ENCODE results near the gene GLMP. TPM values are rescaled to one million over a fixed set of nuclear protein-coding genes. Genes with fewer than 3 reads are reported as not detected.

The GLMP gene
- total RNA-seq, 1 experiment from 2014 or later, result 60.3 TPM

GRCh38 chr1:156244712-156245111 is 50.8 kb downstream of the GLMP start:
- CTCF ChIA-PET, result interaction anchor here (0.7 to 5.1 kb wide), 6 partner anchors 15 to 115 kb away, joined by 3 to 84 read pairs (median 4); no protein-coding TSS in a partner anchor
- peak overlapping the region; percentile 74 for H3K4me3 Mint-ChIP-seq

GRCh38 chr1:156244126-156244525 is 51.4 kb downstream of the GLMP start:
- DNase-seq (ENCODE audit: low spot score) (no peak), ATAC-seq (no peak)
- no peak overlapping the region for H3K27ac Mint-ChIP-seq
- CTCF ChIA-PET, result interaction anchor here (0.8 to 3.9 kb wide), 4 partner anchors 16 to 107 kb away, joined by 3 to 20 read pairs (median 4); no protein-coding TSS in a partner anchor
- no peaks in the 10 kb centered on the region for H3K9me3 Mint-ChIP-seq
- no peak overlapping the region for H3K4me3 Mint-ChIP-seq
- POLR2A ChIA-PET, result no interaction called here
- TF ChIP-seq ATF6 (CRISPR knock-in tag; IDR thresholded peaks at IDR 0.05) (no peak), ZBTB21 (CRISPR knock-in tag; IDR thresholded peaks at IDR 0.05; ENCODE audit: borderline replicate concordance) (no peak), CTCF (IDR thresholded peaks at IDR 0.05) (no peak), USF1 (CRISPR knock-in tag; IDR thresholded peaks at IDR 0.05) (no peak), TEAD1 (CRISPR knock-in tag; IDR thresholded peaks at IDR 0.05) (no peak), CBFB (CRISPR knock-in tag; IDR thresholded peaks at IDR 0.05; ENCODE audit: low read depth) (no peak), FOXK1 (CRISPR knock-in tag; IDR thresholded peaks at IDR 0.05) (no peak), NR3C1 (CRISPR knock-in tag; conservative IDR thresholded peaks at IDR 0.05; ENCODE audit: low read depth) (no peak), CREM (CRISPR knock-in tag; IDR thresholded peaks at IDR 0.05) (no peak), ZNF425 (CRISPR knock-in tag; conservative IDR thresholded peaks at IDR 0.05) (no peak), E2F4 (CRISPR knock-in tag; IDR thresholded peaks at IDR 0.05; ENCODE audit: borderline replicate concordance, low read depth) (no peak), ZNF512 (CRISPR knock-in tag; IDR thresholded peaks at IDR 0.05; ENCODE audit: borderline replicate concordance) (no peak), SP1 (CRISPR knock-in tag; conservative IDR thresholded peaks at IDR 0.05) (no peak), FOXJ3 (CRISPR knock-in tag; IDR thresholded peaks at IDR 0.05; ENCODE audit: borderline replicate concordance) (no peak), NR1H2 (CRISPR knock-in tag; IDR thresholded peaks at IDR 0.05) (no peak), FOXP1 (CRISPR knock-in tag; IDR thresholded peaks at IDR 0.05; ENCODE audit: borderline replicate concordance) (no peak), NFYB (CRISPR knock-in tag; conservative IDR thresholded peaks at IDR 0.05; ENCODE audit: low read depth) (no peak), ZNF232 (CRISPR knock-in tag; IDR thresholded peaks at IDR 0.05) (no peak), IRF2 (CRISPR knock-in tag; IDR thresholded peaks at IDR 0.05; ENCODE audit: borderline replicate concordance, low read depth) (no peak)
- peaks cover 22% of the 10 kb centered on the region for H3K4me1 Mint-ChIP-seq
- peaks cover 4% of the 10 kb centered on the region for H3K27me3 Mint-ChIP-seq (ENCODE audit: low read depth)
- peaks cover 4% of the 10 kb centered on the region; the same call in 1 of the 2 replicates for H3K36me3 Mint-ChIP-seq

More at GRCh38 chr1:156244712-156245111, 50.8 kb downstream of the GLMP start:
- POLR2A ChIA-PET, result interaction anchor here (0.6 kb wide), 1 partner anchor 104 kb away, joined by 4 read pairs; no protein-coding TSS in a partner anchor
- H3K9me3 Mint-ChIP-seq, result no peaks in the 10 kb centered on the region
- peaks cover 22% of the 10 kb centered on the region for H3K4me1 Mint-ChIP-seq
- no peak for ATAC-seq
- TF ChIP-seq IRF1 (CRISPR knock-in tag; IDR thresholded peaks at IDR 0.05), result no peak
- no peak for DNase-seq (ENCODE audit: low spot score)
- H3K27ac Mint-ChIP-seq, result peak overlapping the region; percentile 19; the same call in 1 of the 2 replicates
- H3K36me3 Mint-ChIP-seq, result peaks cover 9% of the 10 kb centered on the region; the same call in 1 of the 2 replicates
- H3K27me3 Mint-ChIP-seq (ENCODE audit: low read depth), result peaks cover 4% of the 10 kb centered on the region
